ENCODE data around the gene SOHLH1.

DNA sequence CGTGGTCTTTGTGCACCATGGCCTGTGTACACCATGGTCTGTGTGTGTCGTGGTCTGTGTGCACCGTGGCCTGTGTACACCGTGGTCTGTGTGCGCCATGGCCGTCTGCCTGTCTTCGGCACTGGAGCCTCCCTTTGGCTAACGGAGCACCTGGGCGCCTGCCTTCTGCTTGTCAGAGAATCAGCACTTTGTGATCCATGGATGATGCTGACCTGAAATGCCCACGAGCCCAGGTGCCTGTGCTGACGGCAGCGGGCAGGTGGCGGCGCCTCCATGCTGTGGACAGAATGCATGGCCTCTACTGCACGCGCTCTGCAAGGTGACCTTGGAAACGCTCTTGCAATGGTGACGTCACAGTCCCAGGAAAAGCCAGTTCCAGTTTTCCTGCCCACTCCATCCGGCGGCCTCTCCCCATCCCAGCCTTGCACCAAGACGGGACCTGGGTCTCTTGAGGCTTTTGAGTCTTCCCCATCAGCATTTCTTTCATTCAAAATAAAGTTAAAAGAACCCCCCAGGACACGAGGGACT lies 21.6 kb downstream of the SOHLH1 start:
- TF ChIP-seq RAD21 (IDR thresholded peaks at IDR 0.05; ENCODE audit: low read depth) (no peak), EP300 (IDR thresholded peaks at IDR 0.05; ENCODE audit: borderline replicate concordance) (no peak), ZBTB7A (IDR thresholded peaks at IDR 0.05; ENCODE audit: low read depth) (no peak), CEBPB (IDR thresholded peaks at IDR 0.05) (no peak), YY1 (IDR thresholded peaks at IDR 0.05; ENCODE audit: low read depth) (no peak), TEAD4 (IDR thresholded peaks at IDR 0.05) (no peak), NFIC (IDR thresholded peaks at IDR 0.05) (no peak)
- TF ChIP-seq, protein P1, sequence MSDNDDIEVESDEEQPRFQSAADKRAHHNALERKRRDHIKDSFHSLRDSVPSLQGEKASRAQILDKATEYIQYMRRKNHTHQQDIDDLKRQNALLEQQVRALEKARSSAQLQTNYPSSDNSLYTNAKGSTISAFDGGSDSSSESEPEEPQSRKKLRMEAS (IDR thresholded peaks at IDR 0.05) = no peak
